Activated T-helper 1 cell treated with anti-CD3 and anti-CD28 coated beads, Interleukin-12 subunit alpha, Interleukin-12 subunit beta, Interleukin-2, Interleukin-4 antibody, amounts not matched to agents 30 ng/mL and 10 ng/mL and 1 ng/mL, durations not matched to agents 14 hours and 24 hours and 36 hours (primary cell): ENCODE results near the gene CLEC2D. TPM values are rescaled to one million over a fixed set of nuclear protein-coding genes. Genes with fewer than 3 reads are reported as not detected.
"Not testable (repeated sequence)": the region's sequence is repeated elsewhere in the genome, so short reads cannot be mapped to it uniquely, and the experiment has no call there.

Source experiments
- DNase-seq: peaks from one replicate; pipeline ENCODE4 v3.0.0; 2021; ENCODE audit warnings: low spot score
- H3K27ac Mint-ChIP-seq: one replicate; pipeline ENCODE4 v1.8.0; 2021; ENCODE audit warnings: mild to moderate bottlenecking, mixed read lengths
- H3K27me3 Mint-ChIP-seq: one replicate; pipeline ENCODE4 v1.8.0; 2022; ENCODE audit warnings: mild to moderate bottlenecking, moderate library complexity, mixed read lengths; ENCODE audit not compliant: insufficient read depth
- H3K36me3 Mint-ChIP-seq: one replicate; pipeline ENCODE4 v1.8.0; 2021; ENCODE audit warnings: low read depth, mixed read lengths
- H3K4me1 Mint-ChIP-seq: one replicate; pipeline ENCODE4 v1.8.0; 2021; ENCODE audit warnings: low read depth, mixed read lengths
- H3K4me3 Mint-ChIP-seq: one replicate; pipeline ENCODE4 v1.8.0; 2021; ENCODE audit warnings: mild to moderate bottlenecking, moderate library complexity, mixed read lengths
- H3K9me3 Mint-ChIP-seq: one replicate; pipeline ENCODE4 v1.8.0; 2021; ENCODE audit warnings: mixed read lengths
- intact Hi-C: fragments of 100-400 bp; cut with micrococcal nuclease; formaldehyde crosslinking; loops from one replicate; pipeline ENCODE4 v1.15.1; 2024
- total RNA-seq: library from RNA; stranded (reverse); gene quantifications from 2 replicates; pipeline ENCODE4 v1.2.3, GENCODE V29; 2022

CLEC2D gene
- total RNA-seq, 1 donor from 2014 or later = 371 TPM

- Mint-ChIP-seq H3K4me1 (peaks cover 63% of the 10 kb centered on the region), H3K27ac (peak overlapping the region; percentile 90), H3K36me3 (peaks cover 48% of the 10 kb centered on the region), H3K9me3 (peaks cover 18% of the 10 kb centered on the region), H3K4me3 (peak overlapping the region; percentile 57), H3K27me3 (no peaks in the 10 kb centered on the region)
- intact Hi-C loops = no loop called here
- no peak for DNase-seq
Observed at GRCh38 chr12:9707356-9707755, 37.8 kb downstream of the CLEC2D start.

- Mint-ChIP-seq H3K4me3 (peak overlapping the region; percentile 57), H3K27me3 (no peaks in the 10 kb centered on the region), H3K36me3 (peaks cover 48% of the 10 kb centered on the region), H3K4me1 (peaks cover 56% of the 10 kb centered on the region), H3K27ac (peak overlapping the region; percentile 90), H3K9me3 (peaks cover 18% of the 10 kb centered on the region)
- DNase-seq = peak; percentile 48
- intact Hi-C loops = loop anchor here (1.0 to 2.0 kb wide), 5 partner anchors 25 to 377 kb away; partner anchors contain the start of gene CLECL1
Observed at GRCh38 chr12:9707864-9708808, 38.6 kb downstream of the CLEC2D start.

- H3K36me3 Mint-ChIP-seq = peaks cover 48% of the 10 kb centered on the region
- intact Hi-C loops = loop anchor here (1.0 to 2.0 kb wide), 5 partner anchors 24 to 378 kb away; partner anchors contain the start of gene CLECL1
- no peaks in the 10 kb centered on the region for H3K27me3 Mint-ChIP-seq
- no peak overlapping the region for H3K4me3 Mint-ChIP-seq
- H3K27ac Mint-ChIP-seq = no peak overlapping the region
- peaks cover 56% of the 10 kb centered on the region for H3K4me1 Mint-ChIP-seq
- H3K9me3 Mint-ChIP-seq = peaks cover 18% of the 10 kb centered on the region
- DNase-seq = no peak
Observed at GRCh38 chr12:9708853-9709252, 39.3 kb downstream of the CLEC2D start.

- no peak for DNase-seq
- intact Hi-C loops = no loop called here
- peaks cover 48% of the 10 kb centered on the region for H3K4me1 Mint-ChIP-seq
- peaks cover 9% of the 10 kb centered on the region for H3K9me3 Mint-ChIP-seq
- H3K4me3 Mint-ChIP-seq = no peak overlapping the region
- H3K27me3 Mint-ChIP-seq = no peaks in the 10 kb centered on the region
- peaks cover 40% of the 10 kb centered on the region for H3K36me3 Mint-ChIP-seq
- no peak overlapping the region for H3K27ac Mint-ChIP-seq
Observed at GRCh38 chr12:9710584-9711375, 41.3 kb downstream of the CLEC2D start.

- no peak overlapping the region for H3K4me3 Mint-ChIP-seq
- H3K9me3 Mint-ChIP-seq = peaks cover under 1% of the 10 kb centered on the region
- intact Hi-C loops = no loop called here
- no peaks in the 10 kb centered on the region for H3K27me3 Mint-ChIP-seq
- peaks cover 42% of the 10 kb centered on the region for H3K4me1 Mint-ChIP-seq
- H3K36me3 Mint-ChIP-seq = peaks cover 40% of the 10 kb centered on the region
- H3K27ac Mint-ChIP-seq = no peak overlapping the region
- no peak for DNase-seq
Observed at GRCh38 chr12:9711664-9712063, 42.2 kb downstream of the CLEC2D start.

- not testable (repeated sequence) for H3K27me3 Mint-ChIP-seq, H3K9me3 Mint-ChIP-seq, H3K27ac Mint-ChIP-seq, DNase-seq, H3K4me3 Mint-ChIP-seq
- intact Hi-C loops = loop anchor here (1.0 kb wide), 1 partner anchor 8 kb away; no protein-coding TSS in a partner anchor
- Mint-ChIP-seq H3K36me3 (peaks cover 34% of the 10 kb centered on the region), H3K4me1 (peaks cover 31% of the 10 kb centered on the region)
Observed at GRCh38 chr12:9713032-9713558, 43.6 kb downstream of the CLEC2D start.

- intact Hi-C loops = no loop called here
- no peak overlapping the region for H3K27ac Mint-ChIP-seq
- peaks cover 26% of the 10 kb centered on the region for H3K36me3 Mint-ChIP-seq
- no peak for DNase-seq
- peaks cover 36% of the 10 kb centered on the region for H3K4me1 Mint-ChIP-seq
- no peaks in the 10 kb centered on the region for H3K27me3 Mint-ChIP-seq
- H3K9me3 Mint-ChIP-seq = no peaks in the 10 kb centered on the region
- no peak overlapping the region for H3K4me3 Mint-ChIP-seq
Observed at GRCh38 chr12:9717070-9717925, 47.8 kb downstream of the CLEC2D start.

GRCh38 chr12:9718968-9719367 lies 49.5 kb downstream of the CLEC2D start:
- H3K4me3 Mint-ChIP-seq = no peak overlapping the region
- peaks cover 33% of the 10 kb centered on the region for H3K36me3 Mint-ChIP-seq
- H3K4me1 Mint-ChIP-seq = peaks cover 48% of the 10 kb centered on the region
- no peak for DNase-seq
- no peaks in the 10 kb centered on the region for H3K9me3 Mint-ChIP-seq
- H3K27ac Mint-ChIP-seq = peak overlapping the region; percentile 41
- peaks cover 3% of the 10 kb centered on the region for H3K27me3 Mint-ChIP-seq
- intact Hi-C loops = no loop called here

GRCh38 chr12:9719790-9720189 lies 50.3 kb downstream of the CLEC2D start:
- Mint-ChIP-seq H3K27ac (peak overlapping the region; percentile 59), H3K4me1 (peaks cover 53% of the 10 kb centered on the region), H3K36me3 (peaks cover 33% of the 10 kb centered on the region), H3K9me3 (no peaks in the 10 kb centered on the region), H3K4me3 (no peak overlapping the region), H3K27me3 (peaks cover 3% of the 10 kb centered on the region)
- intact Hi-C loops = no loop called here
- DNase-seq = no peak

GRCh38 chr12:9721394-9722092 lies 52.0 kb downstream of the CLEC2D start:
- Mint-ChIP-seq H3K36me3 (peaks cover 23% of the 10 kb centered on the region), H3K27me3 (peaks cover 4% of the 10 kb centered on the region), H3K4me3 (no peak overlapping the region), H3K9me3 (no peaks in the 10 kb centered on the region), H3K4me1 (peaks cover 61% of the 10 kb centered on the region), H3K27ac (no peak overlapping the region)
- intact Hi-C loops = loop anchor here (1.0 kb wide), 1 partner anchor 8 kb away; no protein-coding TSS in a partner anchor
- no peak for DNase-seq

GRCh38 chr12:9724023-9724422 lies 54.5 kb downstream of the CLEC2D start:
- no peak overlapping the region for H3K27ac Mint-ChIP-seq
- no peak for DNase-seq
- H3K9me3 Mint-ChIP-seq = no peaks in the 10 kb centered on the region
- peaks cover 25% of the 10 kb centered on the region for H3K36me3 Mint-ChIP-seq
- no peak overlapping the region for H3K4me3 Mint-ChIP-seq
- intact Hi-C loops = no loop called here
- H3K4me1 Mint-ChIP-seq = peaks cover 53% of the 10 kb centered on the region
- peaks cover 4% of the 10 kb centered on the region for H3K27me3 Mint-ChIP-seq
